Endodermal cell (in vitro differentiated cells): ENCODE data around the gene MFNG. TPM values are rescaled to one million over a fixed set of nuclear protein-coding genes. Genes with fewer than 3 reads are reported as not detected.

ENCODE experiments used
- DNase-seq: peaks from one replicate; pipeline ENCODE4 v3.0.0-alpha.2; 2017
- H3K27ac ChIP-seq: 2 replicates; pipeline ENCODE4 v1.5.1; 2013; ENCODE audit warnings: mild to moderate bottlenecking, low read depth, low read length, moderate library complexity
- H3K27me3 ChIP-seq: 2 replicates; pipeline ENCODE4 v1.6.1; 2013; ENCODE audit warnings: mild to moderate bottlenecking, low read length, moderate library complexity; ENCODE audit not compliant: insufficient read depth, control insufficient read depth, poor library complexity, severe bottlenecking
- H3K36me3 ChIP-seq: 2 replicates; pipeline ENCODE4 v1.7.0; 2013; ENCODE audit warnings: mild to moderate bottlenecking, low read length, moderate library complexity; ENCODE audit not compliant: control insufficient read depth, insufficient read depth
- H3K4me1 ChIP-seq: one replicate; pipeline ENCODE4 v1.7.0; 2013; ENCODE audit warnings: low read length; ENCODE audit not compliant: control insufficient read depth, insufficient read depth
- H3K4me3 ChIP-seq: 2 replicates; pipeline ENCODE4 v1.5.1; 2013; ENCODE audit warnings: mild to moderate bottlenecking, low read length, moderate library complexity
- H3K9ac ChIP-seq: 2 replicates; pipeline ENCODE4 v1.6.1; 2013; ENCODE audit warnings: mild to moderate bottlenecking, low read length, moderate library complexity; ENCODE audit not compliant: poor library complexity, severe bottlenecking; ENCODE audit errors: extremely low read depth
- H3K9me3 ChIP-seq: 2 replicates; pipeline ENCODE4 v1.6.1; 2013; ENCODE audit warnings: mild to moderate bottlenecking, low read length, moderate library complexity; ENCODE audit not compliant: control insufficient read depth
- H3K27ac Mint-ChIP-seq: 2 replicates; pipeline ENCODE4 v1.8.0; 2020; ENCODE audit warnings: mixed read lengths
- H3K27me3 Mint-ChIP-seq: 2 replicates; pipeline ENCODE4 v1.8.0; 2021; ENCODE audit warnings: mild to moderate bottlenecking, mixed read lengths; ENCODE audit not compliant: insufficient read depth
- H3K36me3 Mint-ChIP-seq: 2 replicates; pipeline ENCODE4 v1.8.0; 2020; ENCODE audit warnings: low read depth, mixed read lengths
- H3K4me1 Mint-ChIP-seq: 2 replicates; pipeline ENCODE4 v1.8.0; 2020; ENCODE audit warnings: mixed read lengths
- H3K4me3 Mint-ChIP-seq: 2 replicates; pipeline ENCODE4 v1.8.0; 2020; ENCODE audit warnings: mild to moderate bottlenecking, moderate library complexity, mixed read lengths
- H3K9me3 Mint-ChIP-seq: 2 replicates; pipeline ENCODE4 v1.8.0; 2020; ENCODE audit warnings: mild to moderate bottlenecking, mixed read lengths
- CTCF ChIP-seq: fragments of 200-600 bp; sonication (generic); conservative IDR thresholded peaks from 2 replicates; pipeline ENCODE4 v1.5.0; 2021; ENCODE audit warnings: antibody characterized with exemption, mild to moderate bottlenecking
- WGBS, 2 experiments: methylation state at CpG; one replicate each; pipeline versions ENCODE4 v1.1.5 to v1.1.7; 2013; ENCODE audit warnings: missing lambda C conversion rate in 2 of 2, mixed read lengths in 1 of 2; ENCODE audit not compliant: insufficient coverage in 1 of 2, insufficient read length in 1 of 2; 5-methylcytosine and 5-hydroxymethylcytosine counted together
- total RNA-seq, 2 donors: library from RNA; stranded (reverse); fragmentation: NEBNext Ultra II Directional in 1 of 2; extraction: Animal tissue kit (Norgen Biotek cat#: 25700) in 1 of 2; gene quantifications; 2 replicates in 1 of 2; 3 replicates in 1 of 2; pipeline ENCODE4 v1.2.1, GENCODE V29; 2021

The MFNG gene
- total RNA-seq, 2 donors from 2014 or later = 1.9 to 6.6 TPM

GRCh38 chr22:37451218-37451617 lies 35.0 kb downstream of the MFNG start:
- Histone ChIP-seq H3K36me3 (no peaks in the 10 kb centered on the region), H3K27me3 (no peaks in the 10 kb centered on the region), H3K4me1 (peaks cover 7% of the 10 kb centered on the region), H3K9me3 (peaks cover 11% of the 10 kb centered on the region), H3K27ac (no peak overlapping the region), H3K4me3 (no peak overlapping the region), H3K9ac (no peak overlapping the region)
- no peak overlapping the region for H3K27ac Mint-ChIP-seq
- whole genome bisulfite sequencing, 2 experiments = 94 to 100% methylated on average over 1 of the region's 1 CpG
- TF ChIP-seq CTCF = no peak
- H3K4me3 Mint-ChIP-seq = no peak overlapping the region
- peaks cover 13% of the 10 kb centered on the region for H3K9me3 Mint-ChIP-seq
- no peaks in the 10 kb centered on the region for H3K27me3 Mint-ChIP-seq
- peaks cover 2% of the 10 kb centered on the region for H3K4me1 Mint-ChIP-seq
- no peak for DNase-seq
- no peaks in the 10 kb centered on the region for H3K36me3 Mint-ChIP-seq

- H3K36me3 Mint-ChIP-seq = no peaks in the 10 kb centered on the region
- no peak overlapping the region for H3K27ac Mint-ChIP-seq
- Histone ChIP-seq H3K27ac (peak overlapping the region; percentile 49), H3K4me3 (no peak overlapping the region), H3K9me3 (peaks cover 11% of the 10 kb centered on the region), H3K27me3 (no peaks in the 10 kb centered on the region), H3K36me3 (no peaks in the 10 kb centered on the region), H3K9ac (no peak overlapping the region), H3K4me1 (no peaks in the 10 kb centered on the region)
- WGBS, 2 experiments = 80 to 82% methylated on average over 7 to 15 of the region's 15 CpGs
- no peak for TF ChIP-seq CTCF
- H3K4me1 Mint-ChIP-seq = no peaks in the 10 kb centered on the region
- no peaks in the 10 kb centered on the region for H3K27me3 Mint-ChIP-seq
- no peak overlapping the region for H3K4me3 Mint-ChIP-seq
- no peak for DNase-seq
- peaks cover 13% of the 10 kb centered on the region for H3K9me3 Mint-ChIP-seq
Observed at GRCh38 chr22:37449331-37450001, 36.7 kb downstream of the MFNG start.

GRCh38 chr22:37448516-37449127 lies 37.6 kb downstream of the MFNG start:
- no peaks in the 10 kb centered on the region for H3K36me3 Mint-ChIP-seq
- H3K36me3 ChIP-seq = no peaks in the 10 kb centered on the region
- H3K4me3 ChIP-seq = no peak overlapping the region
- H3K27ac Mint-ChIP-seq = no peak overlapping the region
- peaks cover 13% of the 10 kb centered on the region for H3K9me3 Mint-ChIP-seq
- no peak overlapping the region for H3K9ac ChIP-seq
- no peaks in the 10 kb centered on the region for H3K27me3 Mint-ChIP-seq
- H3K27me3 ChIP-seq = no peaks in the 10 kb centered on the region
- peaks cover 11% of the 10 kb centered on the region for H3K9me3 ChIP-seq
- no peak for TF ChIP-seq CTCF
- H3K4me1 Mint-ChIP-seq = no peaks in the 10 kb centered on the region
- no peak for DNase-seq
- H3K4me1 ChIP-seq = no peaks in the 10 kb centered on the region
- WGBS, 2 experiments = 85 to 88% methylated on average over 12 to 18 of the region's 18 CpGs
- no peak overlapping the region for H3K4me3 Mint-ChIP-seq
- no peak overlapping the region for H3K27ac ChIP-seq
